GM19438 (cell line): Measurements from ENCODE around the gene ATG101.

Experiments
- ATAC-seq: cut with Tn5 transposase; IDR thresholded peaks from one replicate; pipeline ENCODE4 v1.9.1; 2021; ENCODE audit warnings: low read depth; ENCODE audit not compliant: unreplicated experiment

The ATG101 gene

GRCh38 chr12:52069327-52070184, at the start of gene ATG101:
Gene ATG101, plus strand, starts transcription at chr12:52069978. Its CDS starts 3,673 bp downstream, at chr12:52073651.
- peak; percentile 88 for ATAC-seq

GRCh38 chr12:52020539-52021336, 49.0 kb upstream of the ATG101 start:
- ATAC-seq: no peak

- ATAC-seq: peak; percentile 32
Measured at GRCh38 chr12:52022841-52023181, 47.0 kb upstream of the ATG101 start.

- ATAC-seq: peak; percentile 38
Measured at GRCh38 chr12:52023182-52023975, 46.4 kb upstream of the ATG101 start.

GRCh38 chr12:52023976-52024688, 45.6 kb upstream of the ATG101 start:
- ATAC-seq: no peak

GRCh38 chr12:52024845-52025230, 44.9 kb upstream of the ATG101 start:
- no peak for ATAC-seq

- no peak for ATAC-seq
Measured at GRCh38 chr12:52026263-52026662, 43.5 kb upstream of the ATG101 start.

- no peak for ATAC-seq
Measured at GRCh38 chr12:52027085-52027843, 42.5 kb upstream of the ATG101 start.

GRCh38 chr12:52029685-52030084, 40.1 kb upstream of the ATG101 start:
- ATAC-seq: no peak

GRCh38 chr12:52032446-52032803, 37.4 kb upstream of the ATG101 start:
- ATAC-seq: no peak

- ATAC-seq: peak; percentile 91
Measured at GRCh38 chr12:52032804-52033445, 36.9 kb upstream of the ATG101 start.

GRCh38 chr12:52033446-52034140, 36.2 kb upstream of the ATG101 start:
- no peak for ATAC-seq

- no peak for ATAC-seq
Measured at GRCh38 chr12:52035190-52035589, 34.6 kb upstream of the ATG101 start.

GRCh38 chr12:52035926-52036325, 33.9 kb upstream of the ATG101 start:
- ATAC-seq: no peak

- ATAC-seq: no peak
Measured at GRCh38 chr12:52036587-52037171, 33.1 kb upstream of the ATG101 start.

GRCh38 chr12:52037248-52037861, 32.4 kb upstream of the ATG101 start:
- ATAC-seq: no peak

- ATAC-seq: no peak
Measured at GRCh38 chr12:52038447-52038846, 31.3 kb upstream of the ATG101 start.

GRCh38 chr12:52041035-52041434, 28.7 kb upstream of the ATG101 start:
- no peak for ATAC-seq
